GM13977 (cell line): ENCODE measurements around the gene NELFB.

Experiments used
- DNase-seq: peaks from one replicate; pipeline ENCODE4 v3.0.0; 2012; ENCODE audit warnings: low spot score
- CTCF ChIP-seq: IDR thresholded peaks from 2 replicates; pipeline ENCODE4 v1.5.1; 2012; ENCODE audit warnings: mild to moderate bottlenecking, control low read depth; ENCODE audit not compliant: insufficient read depth; ENCODE audit errors: extremely low read depth, missing control alignments
- in situ Hi-C: fragments of 300-500 bp; cut with MboI; formaldehyde crosslinking; loops from one replicate; pipeline ENCODE4 v1.12.0; 2022; ENCODE audit warnings: low sequenced_read_pairs, low pct_unique_long_range_greater_than_20kb, mixed read lengths, inconsistent platforms; ENCODE audit not compliant: unreplicated experiment

The NELFB gene

GRCh38 chr9:137276473-137277328 lies 21.6 kb downstream of the NELFB start:
- no peak for DNase-seq
- no peak for TF ChIP-seq CTCF
- in situ Hi-C loops, result no loop called here

- in situ Hi-C loops, result no loop called here
- peak; percentile 95 for DNase-seq
- TF ChIP-seq CTCF, result peak; percentile 31
Measured at GRCh38 chr9:137277329-137278041, 22.4 kb downstream of the NELFB start, which contains the start of gene TOR4A. Gene TOR4A, plus strand, starts transcription at chr9:137277726. Its CDS starts 964 bp downstream, at chr9:137278690.

GRCh38 chr9:137278061-137278701 lies 23.1 kb downstream of the NELFB start:
- no peak for TF ChIP-seq CTCF
- in situ Hi-C loops, result no loop called here
- no peak for DNase-seq

- no peak for TF ChIP-seq CTCF
- DNase-seq, result no peak
- in situ Hi-C loops, result no loop called here
Measured at GRCh38 chr9:137278721-137279711, 23.9 kb downstream of the NELFB start.

GRCh38 chr9:137279741-137280473 lies 24.8 kb downstream of the NELFB start:
- in situ Hi-C loops, result no loop called here
- no peak for DNase-seq
- TF ChIP-seq CTCF, result no peak
